ENCODE data around the gene P4HB. TPM values are rescaled to one million over a fixed set of nuclear protein-coding genes. Genes with fewer than 3 reads are reported as not detected.

The P4HB gene
- total RNA-seq, 1 donor from 2014 or later: 463 TPM

DNA sequence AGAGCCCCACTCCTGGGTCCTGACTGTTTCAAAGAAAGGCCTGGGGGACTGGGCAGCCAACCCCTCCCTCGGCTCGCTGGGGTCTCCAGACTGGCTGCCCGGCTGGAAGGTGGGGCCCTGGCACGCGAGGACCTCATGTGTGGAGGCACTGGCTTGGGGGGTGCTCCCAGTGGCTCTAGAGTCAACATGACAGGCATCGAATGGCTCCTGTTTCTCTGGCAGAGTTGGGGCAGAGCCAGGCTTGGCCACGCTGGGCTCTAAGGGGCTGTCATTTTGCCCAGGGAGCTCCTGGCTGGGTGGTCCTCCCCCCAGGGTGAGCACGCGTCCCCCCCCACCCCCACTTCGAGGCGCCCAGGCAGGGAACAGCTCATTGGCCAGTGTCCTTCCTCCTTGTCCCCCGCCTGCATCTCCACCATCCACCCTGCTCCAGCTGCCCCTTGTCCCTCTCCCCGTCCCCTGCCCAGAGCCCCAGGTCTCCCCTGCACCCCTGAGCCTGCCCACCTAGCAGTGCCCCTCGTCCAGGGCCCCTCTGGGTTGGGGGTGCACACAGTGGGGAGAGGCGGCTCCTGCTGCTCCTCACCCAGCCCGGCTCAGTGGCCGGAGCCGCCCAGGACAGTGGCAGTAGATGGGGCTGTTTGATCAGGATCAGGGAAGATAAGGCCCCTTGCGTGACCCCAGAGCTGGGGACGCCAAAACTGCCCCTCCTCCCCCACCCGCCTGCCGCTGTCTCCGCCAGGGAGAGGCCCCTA, 53.7 kb downstream of the P4HB start:
- no peaks in the 10 kb centered on the region for H3K36me3 ChIP-seq
- peaks cover 20% of the 10 kb centered on the region for H3K27me3 ChIP-seq
- TF ChIP-seq, protein P1, sequence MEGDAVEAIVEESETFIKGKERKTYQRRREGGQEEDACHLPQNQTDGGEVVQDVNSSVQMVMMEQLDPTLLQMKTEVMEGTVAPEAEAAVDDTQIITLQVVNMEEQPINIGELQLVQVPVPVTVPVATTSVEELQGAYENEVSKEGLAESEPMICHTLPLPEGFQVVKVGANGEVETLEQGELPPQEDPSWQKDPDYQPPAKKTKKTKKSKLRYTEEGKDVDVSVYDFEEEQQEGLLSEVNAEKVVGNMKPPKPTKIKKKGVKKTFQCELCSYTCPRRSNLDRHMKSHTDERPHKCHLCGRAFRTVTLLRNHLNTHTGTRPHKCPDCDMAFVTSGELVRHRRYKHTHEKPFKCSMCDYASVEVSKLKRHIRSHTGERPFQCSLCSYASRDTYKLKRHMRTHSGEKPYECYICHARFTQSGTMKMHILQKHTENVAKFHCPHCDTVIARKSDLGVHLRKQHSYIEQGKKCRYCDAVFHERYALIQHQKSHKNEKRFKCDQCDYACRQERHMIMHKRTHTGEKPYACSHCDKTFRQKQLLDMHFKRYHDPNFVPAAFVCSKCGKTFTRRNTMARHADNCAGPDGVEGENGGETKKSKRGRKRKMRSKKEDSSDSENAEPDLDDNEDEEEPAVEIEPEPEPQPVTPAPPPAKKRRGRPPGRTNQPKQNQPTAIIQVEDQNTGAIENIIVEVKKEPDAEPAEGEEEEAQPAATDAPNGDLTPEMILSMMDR (IDR thresholded peaks at IDR 0.05): no peak
- TF ChIP-seq POLR2AphosphoS5 (IDR thresholded peaks at IDR 0.05; ENCODE audit: insufficient read depth in 1 of 2, low read depth in 1 of 2) (no peak), POLR2A (IDR thresholded peaks at IDR 0.05) (no peak)

DNA sequence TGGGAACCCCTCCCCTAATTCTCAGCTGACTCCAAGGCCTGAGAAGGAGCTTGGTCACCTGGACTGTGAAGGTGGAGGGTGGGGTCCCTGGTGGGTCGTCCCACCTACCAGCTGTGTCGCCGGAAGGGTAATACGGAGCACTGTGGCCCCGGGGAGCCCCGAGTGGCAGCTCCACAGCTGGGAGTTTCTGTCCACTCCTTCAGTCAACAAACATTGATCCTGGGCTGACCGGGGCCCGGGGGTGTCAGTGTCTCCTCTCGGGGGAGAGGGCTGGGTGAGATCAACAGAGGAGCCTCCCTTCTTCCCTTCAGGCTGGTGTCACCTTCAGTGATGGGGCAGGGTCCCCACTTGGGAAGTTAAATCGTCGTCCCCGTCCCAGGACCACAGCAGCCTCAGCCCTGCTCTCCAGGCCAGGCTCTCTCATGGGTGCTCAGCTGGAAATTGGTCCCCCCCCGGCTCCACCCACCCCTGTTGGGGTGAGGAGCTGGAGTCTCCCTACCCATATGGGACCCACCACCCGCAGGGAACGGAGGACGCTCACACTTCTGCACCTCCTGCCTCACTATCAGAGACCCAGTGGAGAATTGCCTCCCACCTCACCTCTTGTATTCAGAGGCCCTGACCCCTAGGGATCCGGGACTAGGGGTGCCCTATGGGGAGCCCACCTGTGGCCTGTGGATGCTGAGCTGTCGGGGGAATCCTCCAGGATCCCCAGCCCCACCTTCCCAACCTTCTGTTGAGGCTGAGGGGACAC, 54.5 kb downstream of the P4HB start:
- no peak overlapping the region for H3K4me3 ChIP-seq
- intact Hi-C loops (cut with DNase I): no loop called here
- H3K27ac ChIP-seq: no peak overlapping the region
- H3K4me1 ChIP-seq: peaks cover 6% of the 10 kb centered on the region
- no peaks in the 10 kb centered on the region for H3K9me3 ChIP-seq
- peaks cover 20% of the 10 kb centered on the region for H3K27me3 ChIP-seq
- no peaks in the 10 kb centered on the region for H3K36me3 ChIP-seq
- no peak for DNase-seq (ENCODE audit: extremely low spot score in 2 of 2)
- TF ChIP-seq POLR2AphosphoS5 (IDR thresholded peaks at IDR 0.05; ENCODE audit: insufficient read depth in 1 of 2, low read depth in 1 of 2): no peak
- no peak for TF ChIP-seq POLR2A (IDR thresholded peaks at IDR 0.05)
- TF ChIP-seq, protein P1 (IDR thresholded peaks at IDR 0.05): no peak

More for the DNA sequence above, 53.7 kb downstream of the P4HB start:
- no peak for DNase-seq (ENCODE audit: extremely low spot score in 2 of 2)
- Histone ChIP-seq H3K4me3 (no peak overlapping the region), H3K4me1 (peaks cover 6% of the 10 kb centered on the region), H3K9me3 (no peaks in the 10 kb centered on the region), H3K27ac (no peak overlapping the region)
- intact Hi-C loops (cut with DNase I): no loop called here

DNA sequence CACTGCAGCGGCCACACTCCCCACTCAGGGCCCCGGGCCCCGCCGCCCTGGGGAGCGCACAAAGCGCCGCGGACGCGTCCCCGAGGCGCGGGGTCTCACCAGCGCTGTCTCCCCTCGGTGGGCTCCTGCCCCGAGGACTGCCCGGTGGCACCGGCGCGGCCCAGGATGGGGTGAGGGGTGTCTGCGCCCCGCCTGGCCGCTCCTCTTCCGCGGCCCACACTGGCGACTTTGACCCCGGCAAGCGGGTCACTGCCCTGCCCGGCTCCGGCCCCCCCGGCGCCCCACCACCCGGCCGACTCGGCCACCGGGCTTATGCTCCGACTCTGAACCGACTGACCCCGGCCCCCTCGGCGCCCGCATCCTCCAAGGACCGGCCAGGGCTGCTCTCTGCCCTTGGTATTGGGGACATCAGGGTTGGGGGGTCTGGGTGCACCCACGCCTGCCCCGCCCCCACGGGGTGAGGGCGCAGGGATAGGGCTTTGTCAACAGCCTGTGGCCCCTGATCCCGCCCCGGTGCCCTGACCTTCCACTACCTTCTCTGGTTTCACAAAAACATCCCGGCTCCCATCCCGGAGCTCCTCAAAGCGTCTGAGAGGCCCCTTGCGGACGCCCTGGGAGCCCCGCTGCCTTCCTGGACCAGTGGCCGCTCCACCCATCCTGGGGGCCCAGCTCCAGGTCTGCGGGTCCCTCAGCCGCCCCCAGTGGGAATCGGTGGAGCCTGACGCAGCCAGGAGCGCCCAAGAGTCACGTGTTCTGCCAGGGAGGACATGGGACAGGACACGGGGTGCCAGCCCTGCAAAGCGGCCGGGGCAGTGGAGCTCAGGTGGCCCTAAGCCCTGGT, 55.6 kb downstream of the P4HB start:
- Histone ChIP-seq H3K36me3 (no peaks in the 10 kb centered on the region), H3K9me3 (no peaks in the 10 kb centered on the region), H3K4me1 (peaks cover 6% of the 10 kb centered on the region), H3K27ac (no peak overlapping the region), H3K4me3 (peak overlapping the region; percentile 8 to 22), H3K27me3 (peaks cover 20% of the 10 kb centered on the region)
- no peak for DNase-seq (ENCODE audit: extremely low spot score in 2 of 2)
- TF ChIP-seq, protein P1 (IDR thresholded peaks at IDR 0.05): no peak
- no peak for TF ChIP-seq POLR2AphosphoS5 (IDR thresholded peaks at IDR 0.05; ENCODE audit: insufficient read depth in 1 of 2, low read depth in 1 of 2)
- no peak for TF ChIP-seq POLR2A (IDR thresholded peaks at IDR 0.05)
- intact Hi-C loops (cut with DNase I): no loop called here

DNA sequence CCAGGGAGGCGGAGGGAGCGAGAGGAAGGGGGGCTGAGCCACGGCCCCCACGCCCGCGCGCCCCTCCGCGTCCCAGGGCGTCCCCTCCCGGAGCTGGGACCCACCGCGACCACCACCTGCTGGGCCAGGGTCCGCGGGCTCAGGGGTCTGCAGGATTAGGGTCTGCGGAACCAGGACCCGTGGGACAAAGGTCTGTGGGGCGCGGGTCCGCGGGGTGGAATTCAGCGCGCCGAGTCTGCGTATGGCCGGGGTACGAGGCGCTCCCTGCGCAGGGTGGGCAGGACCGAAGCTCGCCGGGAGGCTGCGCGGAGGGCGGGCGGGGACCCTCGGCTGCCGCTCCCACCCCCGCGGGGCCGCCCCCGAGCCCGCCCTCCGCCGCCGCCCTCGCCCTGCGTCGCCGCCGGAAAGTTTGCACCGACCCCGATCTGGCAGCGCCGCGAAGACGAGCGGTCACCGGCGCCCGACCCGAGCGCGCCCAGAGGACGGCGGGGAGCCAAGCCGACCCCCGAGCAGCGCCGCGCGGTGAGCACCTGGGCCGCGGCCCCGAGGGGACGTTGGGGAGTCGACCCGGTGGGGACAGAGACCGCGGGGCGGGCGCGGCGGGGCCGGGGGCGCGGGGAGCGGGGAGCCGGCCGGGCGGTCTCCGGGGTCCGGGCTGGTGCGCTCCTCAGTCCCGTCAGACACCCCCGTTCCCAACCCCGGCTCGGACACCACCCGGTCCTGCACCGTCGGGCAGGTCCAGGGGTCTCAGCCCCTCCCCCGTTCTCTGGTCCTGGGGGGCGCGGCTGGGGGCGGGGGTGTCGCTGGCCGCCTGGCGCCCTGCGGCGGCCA, 56.4 kb downstream of the P4HB start, which contains the start of gene GCGR:
Gene GCGR (plus strand): TSS at position 423 of the 831 bp plus-strand sequence. CDS start 4,869 bp downstream, outside the sequence.
- Histone ChIP-seq H3K4me1 (peaks cover 6% of the 10 kb centered on the region), H3K9me3 (no peaks in the 10 kb centered on the region), H3K27me3 (peaks cover 20% of the 10 kb centered on the region), H3K4me3 (peak within 1 kb of the TSS; percentile 8 to 22), H3K36me3 (no peaks in the 10 kb centered on the region), H3K27ac (no peak within 1 kb of the TSS)
- no peak for TF ChIP-seq POLR2A (IDR thresholded peaks at IDR 0.05)
- TF ChIP-seq POLR2AphosphoS5 (IDR thresholded peaks at IDR 0.05; ENCODE audit: insufficient read depth in 1 of 2, low read depth in 1 of 2): no peak
- TF ChIP-seq, protein P1 (IDR thresholded peaks at IDR 0.05): no peak
- intact Hi-C loops (cut with DNase I): no loop called here
- DNase-seq (ENCODE audit: extremely low spot score in 2 of 2): no peak

Data from vagina (tissue), 2 donors.